ENCODE data around the gene BEGAIN.

DNA sequence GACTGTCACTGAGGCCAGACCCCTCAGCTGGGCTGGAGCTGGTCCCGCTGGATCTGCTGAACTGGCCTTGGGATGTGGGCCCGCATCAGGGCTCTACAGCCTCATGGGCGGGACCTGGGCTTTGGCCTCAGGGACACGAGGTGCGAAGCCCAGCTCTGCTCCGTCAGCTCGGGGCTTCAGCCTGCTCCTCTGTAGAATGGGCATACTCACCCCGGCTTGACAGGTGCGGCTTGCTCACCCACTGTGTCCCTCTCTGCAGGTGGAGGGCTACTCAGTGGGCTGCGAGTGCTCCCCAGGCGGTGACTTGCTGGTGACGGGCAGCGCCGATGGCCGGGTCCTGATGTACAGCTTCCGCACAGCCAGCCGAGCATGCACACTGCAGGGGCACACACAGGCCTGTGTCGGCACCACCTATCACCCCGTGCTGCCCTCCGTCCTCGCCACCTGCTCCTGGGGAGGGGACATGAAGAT lies 57.6 kb downstream of the BEGAIN start:
- no peak for TF ChIP-seq POLR2A (IDR thresholded peaks at IDR 0.05)
- TF ChIP-seq, protein P1, sequence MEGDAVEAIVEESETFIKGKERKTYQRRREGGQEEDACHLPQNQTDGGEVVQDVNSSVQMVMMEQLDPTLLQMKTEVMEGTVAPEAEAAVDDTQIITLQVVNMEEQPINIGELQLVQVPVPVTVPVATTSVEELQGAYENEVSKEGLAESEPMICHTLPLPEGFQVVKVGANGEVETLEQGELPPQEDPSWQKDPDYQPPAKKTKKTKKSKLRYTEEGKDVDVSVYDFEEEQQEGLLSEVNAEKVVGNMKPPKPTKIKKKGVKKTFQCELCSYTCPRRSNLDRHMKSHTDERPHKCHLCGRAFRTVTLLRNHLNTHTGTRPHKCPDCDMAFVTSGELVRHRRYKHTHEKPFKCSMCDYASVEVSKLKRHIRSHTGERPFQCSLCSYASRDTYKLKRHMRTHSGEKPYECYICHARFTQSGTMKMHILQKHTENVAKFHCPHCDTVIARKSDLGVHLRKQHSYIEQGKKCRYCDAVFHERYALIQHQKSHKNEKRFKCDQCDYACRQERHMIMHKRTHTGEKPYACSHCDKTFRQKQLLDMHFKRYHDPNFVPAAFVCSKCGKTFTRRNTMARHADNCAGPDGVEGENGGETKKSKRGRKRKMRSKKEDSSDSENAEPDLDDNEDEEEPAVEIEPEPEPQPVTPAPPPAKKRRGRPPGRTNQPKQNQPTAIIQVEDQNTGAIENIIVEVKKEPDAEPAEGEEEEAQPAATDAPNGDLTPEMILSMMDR (IDR thresholded peaks at IDR 0.05) = no peak

Data from esophagus squamous epithelium (tissue), 4 donors.